Pericardium fibroblast (primary cell): ENCODE results near the gene LIPK. TPM values are rescaled to one million over a fixed set of nuclear protein-coding genes. Genes with fewer than 3 reads are reported as not detected.

Experiments
- total RNA-seq: library from RNA; depleted of rRNA; stranded (reverse); fragments of >200 nt; gene quantifications from 2 replicates; pipeline ENCODE4 v1.2.3, GENCODE V29; 2015

LIPK gene, protein sequence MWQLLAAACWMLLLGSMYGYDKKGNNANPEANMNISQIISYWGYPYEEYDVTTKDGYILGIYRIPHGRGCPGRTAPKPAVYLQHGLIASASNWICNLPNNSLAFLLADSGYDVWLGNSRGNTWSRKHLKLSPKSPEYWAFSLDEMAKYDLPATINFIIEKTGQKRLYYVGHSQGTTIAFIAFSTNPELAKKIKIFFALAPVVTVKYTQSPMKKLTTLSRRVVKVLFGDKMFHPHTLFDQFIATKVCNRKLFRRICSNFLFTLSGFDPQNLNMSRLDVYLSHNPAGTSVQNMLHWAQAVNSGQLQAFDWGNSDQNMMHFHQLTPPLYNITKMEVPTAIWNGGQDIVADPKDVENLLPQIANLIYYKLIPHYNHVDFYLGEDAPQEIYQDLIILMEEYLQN
- total RNA-seq: not detected in 2 replicates

DNA sequence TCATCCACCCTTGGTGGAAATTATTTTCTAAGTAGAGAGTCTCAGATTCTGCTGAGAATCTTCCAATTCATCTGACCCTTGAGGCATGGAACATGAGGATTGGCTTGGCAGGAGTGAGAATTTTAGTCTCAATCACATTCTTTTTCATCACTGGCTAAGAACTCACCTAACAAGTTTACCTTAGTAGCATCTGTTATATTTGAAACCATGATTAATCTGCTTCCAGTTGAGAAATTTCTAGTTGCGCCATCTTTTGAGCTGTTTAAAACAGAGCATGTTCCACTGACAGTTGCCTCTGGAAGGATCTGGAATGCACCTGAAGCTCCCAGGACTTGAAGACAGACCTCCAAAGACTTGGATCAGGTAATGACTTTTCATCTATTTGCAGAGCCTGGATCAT is at the start of gene LIPK:
LIPK (plus strand) TSS at position 292 of the 400 bp plus-strand sequence. CDS start 18,295 bp downstream, outside the sequence.

DNA sequence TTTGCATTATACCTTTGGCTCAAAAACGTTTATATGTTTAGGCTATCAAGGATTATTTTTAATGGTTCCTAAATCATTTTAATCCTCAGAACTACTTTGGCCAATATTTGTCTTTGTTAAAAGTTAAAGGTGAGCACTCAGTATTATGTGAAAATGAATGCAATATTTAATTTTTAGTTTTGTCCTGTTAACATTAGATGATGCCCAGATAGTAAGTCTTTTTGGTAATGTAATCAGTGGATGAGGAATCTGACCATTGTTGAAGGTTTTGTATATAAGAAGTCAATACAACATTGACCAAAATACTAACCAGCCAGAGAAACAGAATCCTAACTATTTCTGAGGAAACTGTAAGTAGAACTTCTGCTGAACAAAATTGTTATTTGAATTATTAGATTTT is 41.9 kb upstream of the LIPK start, which contains the start of gene LIPF:
LIPF (plus strand) TSS at position 301 of the 400 bp plus-strand sequence. CDS start 2,856 bp downstream, outside the sequence.

DNA sequence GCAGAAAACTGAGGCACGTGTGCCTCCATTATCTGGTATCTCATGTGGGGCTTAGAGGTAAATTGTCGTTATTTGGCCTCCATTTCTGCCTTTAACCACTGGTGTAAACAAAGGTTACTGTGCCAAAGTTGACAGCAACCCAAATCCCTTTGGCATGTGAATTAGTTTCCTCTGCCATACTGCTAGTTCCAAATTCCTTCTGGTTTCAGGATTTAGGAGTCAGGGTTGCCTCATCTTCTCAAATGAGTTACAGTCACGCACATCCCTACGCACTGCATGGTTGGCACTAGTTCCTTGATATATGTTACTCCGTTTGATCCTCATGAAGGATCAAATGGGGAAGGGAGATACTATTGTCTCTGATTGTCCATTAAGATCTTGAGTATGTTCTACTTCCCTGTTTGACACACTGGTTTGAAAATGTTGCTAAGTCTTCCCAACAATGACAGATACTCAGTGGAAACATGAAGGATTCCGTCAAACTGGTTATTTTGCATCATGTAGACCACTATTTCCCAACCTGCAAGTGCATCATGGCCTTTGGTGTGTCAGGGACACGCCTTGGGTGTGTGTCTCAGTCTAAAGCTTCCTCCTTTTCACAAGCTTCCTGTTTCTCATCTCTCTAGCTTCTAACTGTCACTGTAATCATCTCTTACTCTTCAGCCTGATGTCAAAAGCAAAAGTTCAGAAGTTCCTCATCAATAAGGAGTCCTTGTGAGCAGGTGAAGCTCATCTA is 53.5 kb downstream of the LIPK start, which contains the start of gene LIPN:
LIPN (plus strand) TSS at position 655 of the 736 bp plus-strand sequence. CDS start 1,386 bp downstream, outside the sequence.

Other genes starting within 250 kb of the LIPK start
- gene RNLS, start 122.9 kb upstream of the LIPK start, total RNA-seq: 17.5 and 20.2 TPM in 2 replicates
- not detected in 2 replicates for gene LIPJ, start 119.5 kb upstream of the LIPK start, total RNA-seq
- gene LIPF, start 41.8 kb upstream of the LIPK start, total RNA-seq: not detected in 2 replicates
- not detected in 2 replicates for gene LIPN, start 53.8 kb downstream of the LIPK start, total RNA-seq
- gene LIPM, start 96.5 kb downstream of the LIPK start, total RNA-seq: 0.34 TPM in 1 of 2 replicates, not detected in the other
- not detected in 2 replicates for gene ANKRD22, start 145.6 kb downstream of the LIPK start, total RNA-seq
- gene STAMBPL1, start 174.0 kb downstream of the LIPK start, total RNA-seq: 13.0 and 36.9 TPM in 2 replicates
- gene ACTA2, start 246.5 kb downstream of the LIPK start, total RNA-seq: 181 and 1,821 TPM in 2 replicates